Epithelial cell of proximal tubule (primary cell): ENCODE measurements around the gene SPRING1. TPM values are rescaled to one million over a fixed set of nuclear protein-coding genes. Genes with fewer than 3 reads are reported as not detected.
A peak's percentile ranks its signal among the peaks of the same experiment; 100 is the strongest.

Source experiments
- DNase-seq: peaks from one replicate; pipeline ENCODE4 v3.0.0-alpha.2; 2011; ENCODE audit warnings: low read depth
- H3K4me3 ChIP-seq: 2 replicates; pipeline ENCODE4 v1.5.1; 2011; ENCODE audit warnings: low read depth, mild to moderate bottlenecking, low read length
- CTCF ChIP-seq: conservative IDR thresholded peaks from 2 replicates; pipeline ENCODE4 v1.5.1; 2012; ENCODE audit warnings: low read depth, mild to moderate bottlenecking, low read length
- total RNA-seq: library from RNA; depleted of rRNA; stranded (reverse); fragments of >200 nt; gene quantifications from 2 replicates; pipeline ENCODE4 v1.2.3, GENCODE V29; 2015

Gene SPRING1
- total RNA-seq, 1 donor from 2014 or later: 49.9 TPM

GRCh38 chr12:116739381-116739887, 1.6 kb upstream of the SPRING1 start:
- DNase-seq: no peak
- no peak for TF ChIP-seq CTCF
- H3K4me3 ChIP-seq: no peak overlapping the region

GRCh38 chr12:116736962-116737773, 701 bp downstream of the SPRING1 start:
- H3K4me3 ChIP-seq: peak overlapping the region; percentile 94
- TF ChIP-seq CTCF: no peak
- DNase-seq: no peak

GRCh38 chr12:116735951-116736599, 1.8 kb downstream of the SPRING1 start:
- H3K4me3 ChIP-seq: peak overlapping the region; percentile 94
- no peak for DNase-seq
- no peak for TF ChIP-seq CTCF

- TF ChIP-seq CTCF: no peak
- no peak overlapping the region for H3K4me3 ChIP-seq
- no peak for DNase-seq
Measured at GRCh38 chr12:116735084-116735483, 2.8 kb downstream of the SPRING1 start.

GRCh38 chr12:116734156-116734768, 3.6 kb downstream of the SPRING1 start:
- DNase-seq: no peak
- no peak for TF ChIP-seq CTCF
- H3K4me3 ChIP-seq: no peak overlapping the region

- no peak for DNase-seq
- no peak overlapping the region for H3K4me3 ChIP-seq
- TF ChIP-seq CTCF: no peak
Measured at GRCh38 chr12:116731801-116732200, 6.1 kb downstream of the SPRING1 start.
